Mesodermal cell (in vitro differentiated cells): Measurements from ENCODE around the gene NCAM2.

Experiments used
- H3K27ac ChIP-seq: 2 replicates; pipeline ENCODE4 v1.7.0; 2013; ENCODE audit warnings: mild to moderate bottlenecking, low read depth, low read length, moderate library complexity; ENCODE audit not compliant: severe bottlenecking
- H3K36me3 ChIP-seq: 2 replicates; pipeline ENCODE4 v1.7.1; 2013; ENCODE audit warnings: mild to moderate bottlenecking, low read length, moderate library complexity; ENCODE audit not compliant: control insufficient read depth, insufficient read depth
- H3K4me1 ChIP-seq: one replicate; pipeline ENCODE4 v1.7.1; 2013; ENCODE audit warnings: mild to moderate bottlenecking, low read length; ENCODE audit not compliant: insufficient read depth, control insufficient read depth, poor library complexity, severe bottlenecking
- H3K4me3 ChIP-seq: 2 replicates; pipeline ENCODE4 v1.7.0; 2013; ENCODE audit warnings: low read length, control low read depth, mild to moderate bottlenecking; ENCODE audit not compliant: insufficient read depth, poor library complexity, severe bottlenecking; ENCODE audit errors: extremely low read depth
- H3K9me3 ChIP-seq: 2 replicates; pipeline ENCODE4 v1.7.1; 2013; ENCODE audit warnings: mild to moderate bottlenecking, low read length, moderate library complexity; ENCODE audit not compliant: control insufficient read depth
- WGBS, 2 experiments: methylation state at CpG; one replicate each; pipeline ENCODE4 v1.1.5; 2013; ENCODE audit warnings: missing lambda C conversion rate in 2 of 2; ENCODE audit not compliant: insufficient coverage in 2 of 2; 5-methylcytosine and 5-hydroxymethylcytosine counted together

NCAM2 gene

GRCh38 chr21:21188513-21189195 lies 190.4 kb downstream of the NCAM2 start:
- Histone ChIP-seq H3K9me3 (no peaks in the 10 kb centered on the region), H3K36me3 (no peaks in the 10 kb centered on the region), H3K27ac (no peak overlapping the region), H3K4me1 (no peaks in the 10 kb centered on the region), H3K4me3 (no peak overlapping the region)
- no CpG with 5 or more reads among the region's 2 CpGs for WGBS, 2 experiments

DNA sequence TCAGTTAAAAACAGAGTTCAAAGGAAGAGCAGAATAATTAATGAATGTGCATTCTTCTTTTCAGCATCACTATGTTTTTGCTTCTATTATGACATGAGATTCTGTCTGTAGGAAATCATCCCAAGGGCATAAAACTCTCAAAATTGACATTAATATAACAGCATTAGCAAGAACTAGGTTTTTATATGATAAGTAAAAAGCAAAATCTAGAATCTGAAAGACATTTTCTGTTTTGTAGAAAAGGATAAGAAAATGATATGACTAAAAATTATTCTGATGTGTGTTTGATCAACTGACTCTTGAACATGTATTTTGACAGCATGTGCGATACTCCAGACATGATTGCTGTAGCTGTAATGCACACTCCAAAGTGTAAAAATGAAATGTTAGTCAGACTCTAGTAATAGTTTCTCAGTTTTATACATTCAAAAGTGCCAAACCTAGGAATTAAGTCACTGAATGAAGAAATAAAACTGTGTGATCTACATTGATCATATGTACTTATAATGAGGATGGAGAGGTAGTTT lies 197.3 kb downstream of the NCAM2 start:
- Histone ChIP-seq H3K27ac (no peak overlapping the region), H3K4me3 (no peak overlapping the region), H3K4me1 (peaks cover 5% of the 10 kb centered on the region), H3K36me3 (no peaks in the 10 kb centered on the region), H3K9me3 (no peaks in the 10 kb centered on the region)
- 80 to 100% methylated on average over 1 of the region's 1 CpG for WGBS, 2 experiments

- no peaks in the 10 kb centered on the region for H3K9me3 ChIP-seq
- no peaks in the 10 kb centered on the region for H3K36me3 ChIP-seq
- WGBS, 2 experiments: 85 to 86% methylated on average over 2 of the region's 3 CpGs
- H3K4me3 ChIP-seq: no peak overlapping the region
- H3K4me1 ChIP-seq: peaks cover 5% of the 10 kb centered on the region
- no peak overlapping the region for H3K27ac ChIP-seq
Observed at GRCh38 chr21:21196087-21196486, 197.9 kb downstream of the NCAM2 start.

- H3K4me3 ChIP-seq: no peak overlapping the region
- 84 to 94% methylated on average over 4 to 5 of the region's 11 CpGs for WGBS, 2 experiments
Observed at GRCh38 chr21:21196848-21197247, 198.6 kb downstream of the NCAM2 start.

GRCh38 chr21:21199342-21200102 lies 201.3 kb downstream of the NCAM2 start:
- peak overlapping the region; percentile 74 for H3K27ac ChIP-seq
- H3K36me3 ChIP-seq: no peaks in the 10 kb centered on the region

More at GRCh38 chr21:21196848-21197247, 198.6 kb downstream of the NCAM2 start:
- Histone ChIP-seq H3K36me3 (no peaks in the 10 kb centered on the region), H3K27ac (no peak overlapping the region), H3K9me3 (no peaks in the 10 kb centered on the region), H3K4me1 (peaks cover 9% of the 10 kb centered on the region)

GRCh38 chr21:21200103-21200938 lies 202.1 kb downstream of the NCAM2 start:
- Histone ChIP-seq H3K27ac (peak overlapping the region; percentile 74), H3K4me1 (peaks cover 9% of the 10 kb centered on the region), H3K4me3 (no peak overlapping the region), H3K36me3 (no peaks in the 10 kb centered on the region), H3K9me3 (no peaks in the 10 kb centered on the region)
- 80% methylated on average over 1 of the region's 6 CpGs; no CpG with 5 or more reads in 1 of the 2 experiments for WGBS, 2 experiments

More at GRCh38 chr21:21199342-21200102, 201.3 kb downstream of the NCAM2 start:
- Histone ChIP-seq H3K4me1 (peaks cover 9% of the 10 kb centered on the region), H3K9me3 (no peaks in the 10 kb centered on the region), H3K4me3 (no peak overlapping the region)
- 82% methylated on average over 4 of the region's 7 CpGs; no CpG with 5 or more reads in 1 of the 2 experiments for WGBS, 2 experiments

DNA sequence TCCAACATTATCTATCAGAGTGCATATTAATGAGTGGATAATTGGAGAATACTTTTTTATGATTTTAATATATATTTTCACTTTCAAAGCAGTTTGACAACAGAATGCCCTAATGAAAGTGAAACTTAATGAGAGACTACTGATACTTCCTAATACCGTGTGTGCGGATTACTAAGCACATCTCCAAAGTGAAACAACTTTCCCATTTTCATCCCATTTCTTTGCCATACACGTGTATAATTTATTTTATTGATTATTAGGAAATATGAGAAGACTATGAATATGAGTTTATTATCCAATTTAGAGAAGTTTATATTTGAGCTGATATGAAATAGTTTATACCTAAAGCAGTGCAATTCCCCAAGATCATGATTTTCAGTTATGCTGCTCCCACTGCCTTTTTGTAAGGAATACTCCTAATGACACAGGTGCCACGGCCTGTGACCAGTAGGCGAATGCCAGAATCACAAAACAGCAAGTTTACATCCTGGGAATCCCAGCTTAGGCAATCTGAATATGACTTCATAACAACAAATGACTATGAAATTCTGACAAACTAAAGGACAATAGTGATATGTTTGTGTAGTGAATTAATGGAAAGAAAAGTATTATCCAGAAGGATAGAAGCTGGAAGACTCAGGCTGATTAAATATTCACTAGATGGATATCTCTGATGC lies 202.9 kb downstream of the NCAM2 start:
- H3K27ac ChIP-seq: no peak overlapping the region
- no peak overlapping the region for H3K4me3 ChIP-seq
- H3K4me1 ChIP-seq: peaks cover 9% of the 10 kb centered on the region
- no peaks in the 10 kb centered on the region for H3K36me3 ChIP-seq
- H3K9me3 ChIP-seq: no peaks in the 10 kb centered on the region
- 70 to 80% methylated on average over 1 to 2 of the region's 5 CpGs for WGBS, 2 experiments

DNA sequence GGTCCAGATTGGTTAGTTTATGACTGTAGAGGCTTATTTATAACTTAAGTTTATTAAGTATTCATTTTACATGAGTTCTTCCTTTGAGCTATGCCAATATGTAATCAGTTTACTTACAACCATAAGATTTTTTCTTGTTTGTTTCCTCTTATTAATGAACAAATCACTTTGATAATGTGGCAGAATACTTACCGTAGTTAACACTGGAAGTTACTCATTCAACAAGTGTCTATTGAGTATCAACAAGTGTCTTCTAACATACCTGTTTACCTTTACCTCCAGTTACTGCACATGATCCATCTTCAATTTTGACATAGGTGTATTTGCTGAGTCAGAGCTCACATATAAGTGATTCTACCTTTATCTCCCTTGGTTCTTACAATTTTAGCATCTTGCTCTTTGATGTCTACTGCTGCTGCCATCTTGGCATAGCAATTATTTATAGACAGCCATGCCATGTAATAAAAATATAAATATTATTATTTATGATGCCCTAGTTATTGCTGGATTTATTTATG lies 205.7 kb downstream of the NCAM2 start:
- no peak overlapping the region for H3K27ac ChIP-seq
- H3K36me3 ChIP-seq: no peaks in the 10 kb centered on the region
- no CpG with 5 or more reads among the region's 1 CpG for WGBS, 2 experiments
- H3K9me3 ChIP-seq: no peaks in the 10 kb centered on the region
- peaks cover 9% of the 10 kb centered on the region for H3K4me1 ChIP-seq
- no peak overlapping the region for H3K4me3 ChIP-seq

DNA sequence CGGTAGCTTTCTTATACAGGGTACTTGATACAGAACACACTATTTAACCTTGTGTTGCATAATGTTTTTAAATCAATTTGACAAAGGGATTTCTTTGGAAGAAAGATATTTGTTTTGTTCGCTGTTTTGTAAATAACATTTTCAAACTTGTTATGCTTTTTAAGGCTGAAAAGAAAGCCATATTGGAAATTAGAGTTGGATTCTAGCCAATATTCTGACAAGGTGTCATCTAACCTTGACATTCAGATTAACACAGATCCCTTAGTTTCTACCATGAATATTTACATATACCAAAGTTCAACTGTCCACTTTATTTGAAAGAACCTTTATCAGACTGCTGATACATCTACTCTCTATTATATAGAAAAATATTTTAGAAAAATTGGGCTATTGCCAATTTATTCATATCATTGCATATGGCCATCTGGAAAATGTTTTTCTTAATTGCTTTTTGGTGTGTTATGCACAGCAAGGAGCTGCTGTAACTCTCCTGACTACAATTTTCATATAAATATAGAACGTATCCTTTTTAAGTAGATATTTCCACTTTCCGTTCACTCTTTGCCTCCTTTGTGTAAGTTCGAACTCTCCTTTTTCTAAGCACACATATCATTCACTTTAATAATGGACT lies 206.3 kb downstream of the NCAM2 start:
- peaks cover 9% of the 10 kb centered on the region for H3K4me1 ChIP-seq
- 80 to 86% methylated on average over 1 of the region's 5 CpGs for WGBS, 2 experiments
- no peak overlapping the region for H3K27ac ChIP-seq
- H3K9me3 ChIP-seq: no peaks in the 10 kb centered on the region
- H3K36me3 ChIP-seq: no peaks in the 10 kb centered on the region
- H3K4me3 ChIP-seq: no peak overlapping the region
